Astrocyte (in vitro differentiated cells and primary cell): Measurements from ENCODE around the gene MACROH2A1.

Experiments
- EZH2 ChIP-seq: IDR thresholded peaks from 2 replicates; pipeline ENCODE4 v1.6.1; 2012; ENCODE audit warnings: mild to moderate bottlenecking, low read length, inconsistent platforms; ENCODE audit not compliant: insufficient read depth
- TF ChIP-seq, protein P1 (sequence below): IDR thresholded peaks from 2 replicates; pipeline ENCODE4 v1.5.1; 2011; ENCODE audit warnings: low read depth, mild to moderate bottlenecking, inconsistent platforms, low read length, moderate library complexity; ENCODE audit not compliant: insufficient read depth

DNA sequence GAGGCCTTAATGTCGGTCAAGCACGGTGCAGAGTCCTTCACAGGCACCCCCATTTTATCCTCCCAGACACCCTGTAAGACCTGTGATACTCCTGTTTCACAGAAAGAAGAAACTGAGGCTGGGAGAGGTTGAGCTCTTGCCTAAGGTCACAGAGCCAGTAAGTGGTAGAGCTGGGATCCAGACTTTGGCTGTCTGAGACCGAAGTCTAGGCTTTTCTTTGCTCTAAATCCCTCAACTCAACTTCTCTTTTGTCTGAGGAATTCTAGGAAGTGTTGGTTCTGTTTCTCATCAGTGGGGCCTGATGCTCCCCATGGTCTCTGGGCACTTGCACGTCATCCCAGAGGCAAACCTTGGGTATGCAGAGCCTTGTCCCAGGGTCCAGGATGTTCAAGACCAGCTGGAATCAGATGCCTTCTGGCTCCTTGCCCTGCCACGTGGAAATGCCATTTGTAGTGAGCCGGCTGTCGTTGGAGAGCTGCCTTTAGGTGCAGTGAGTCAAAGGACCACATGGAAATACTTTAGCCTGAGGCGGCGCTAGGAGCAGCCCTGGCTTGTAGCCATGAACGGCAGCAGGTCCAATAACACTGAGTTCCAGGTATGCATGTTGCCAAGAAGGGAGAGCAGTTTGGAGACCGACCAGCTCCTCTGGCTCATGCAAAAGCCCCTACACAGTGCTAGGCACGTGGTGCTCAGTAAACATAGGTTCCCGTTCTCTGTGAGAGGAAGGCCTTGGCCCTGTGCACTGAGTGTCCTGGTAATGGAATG, 38.9 kb upstream of the MACROH2A1 start:
- TF ChIP-seq, protein P1, sequence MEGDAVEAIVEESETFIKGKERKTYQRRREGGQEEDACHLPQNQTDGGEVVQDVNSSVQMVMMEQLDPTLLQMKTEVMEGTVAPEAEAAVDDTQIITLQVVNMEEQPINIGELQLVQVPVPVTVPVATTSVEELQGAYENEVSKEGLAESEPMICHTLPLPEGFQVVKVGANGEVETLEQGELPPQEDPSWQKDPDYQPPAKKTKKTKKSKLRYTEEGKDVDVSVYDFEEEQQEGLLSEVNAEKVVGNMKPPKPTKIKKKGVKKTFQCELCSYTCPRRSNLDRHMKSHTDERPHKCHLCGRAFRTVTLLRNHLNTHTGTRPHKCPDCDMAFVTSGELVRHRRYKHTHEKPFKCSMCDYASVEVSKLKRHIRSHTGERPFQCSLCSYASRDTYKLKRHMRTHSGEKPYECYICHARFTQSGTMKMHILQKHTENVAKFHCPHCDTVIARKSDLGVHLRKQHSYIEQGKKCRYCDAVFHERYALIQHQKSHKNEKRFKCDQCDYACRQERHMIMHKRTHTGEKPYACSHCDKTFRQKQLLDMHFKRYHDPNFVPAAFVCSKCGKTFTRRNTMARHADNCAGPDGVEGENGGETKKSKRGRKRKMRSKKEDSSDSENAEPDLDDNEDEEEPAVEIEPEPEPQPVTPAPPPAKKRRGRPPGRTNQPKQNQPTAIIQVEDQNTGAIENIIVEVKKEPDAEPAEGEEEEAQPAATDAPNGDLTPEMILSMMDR = no peak
- no peak for TF ChIP-seq EZH2
